BLaER1 treated with 17β-estradiol and CSF1 and Interleukin-3, amounts not matched to agents 10 nM and 100 nM (cell line): ENCODE data around the gene ACTR3.

ENCODE experiments used
- H3K27ac ChIP-seq, 11 experiments: shearing (Covaris generic); formaldehyde crosslinking; 2 replicates each; pipeline ENCODE4 v1.8.1; 2022
- H3K27me3 ChIP-seq, 11 experiments: shearing (Covaris generic); formaldehyde crosslinking; 2 replicates each; pipeline ENCODE4 v1.8.1; 2022
- H3K36me3 ChIP-seq, 11 experiments: shearing (Covaris generic); formaldehyde crosslinking; 2 replicates each; pipeline ENCODE4 v1.8.1; 2022
- H3K4me1 ChIP-seq, 10 experiments: shearing (Covaris generic); formaldehyde crosslinking; 2 replicates each; pipeline ENCODE4 v1.8.1; 2022
- H3K4me2 ChIP-seq, 11 experiments: shearing (Covaris generic); formaldehyde crosslinking; 2 replicates each; pipeline ENCODE4 v1.8.1; 2022
- H3K4me3 ChIP-seq, 10 experiments: shearing (Covaris generic); formaldehyde crosslinking; 2 replicates each; pipeline ENCODE4 v1.8.1; 2022
- H3K9ac ChIP-seq, 11 experiments: shearing (Covaris generic); formaldehyde crosslinking; 2 replicates each; pipeline ENCODE4 v1.8.1; 2022
- H3K9me3 ChIP-seq, 11 experiments: shearing (Covaris generic); formaldehyde crosslinking; replicated peaks in 1 of 11; 2 replicates each; pipeline ENCODE4 v1.8.1; 2022
- H4K20me1 ChIP-seq, 11 experiments: shearing (Covaris generic); formaldehyde crosslinking; 2 replicates each; pipeline ENCODE4 v1.8.1; 2022
- Cebpa-rat ChIP-seq, 11 experiments: shearing (Covaris generic); IDR thresholded peaks; 2 replicates each; pipeline ENCODE4 v1.8.1; 2022

Gene ACTR3

GRCh38 chr2:113892004-113892710 lies 2.3 kb downstream of the ACTR3 start:
- Histone ChIP-seq H3K9ac (peak overlapping the region in 8 of 11 experiments; percentile 93 to 100 (median 98); a peak in 13 of 22 replicates), H3K27ac (peak overlapping the region in 3 of 11 experiments; percentile 97 to 100 (median 99); a peak in 7 of 22 replicates), H3K4me2 (peak overlapping the region; percentile 68 to 91 (median 83)), H3K4me3 (peak overlapping the region; percentile 86 to 99 (median 96); a peak in 18 of 20 replicates), H3K4me1 (peaks cover 43 to 73% (median 58%) of the 10 kb centered on the region in 10 experiments), H3K9me3 (no peaks in the 10 kb centered on the region), H4K20me1 (peaks cover 53 to 66% (median 62%) of the 10 kb centered on the region in 11 experiments), H3K36me3 (peaks cover 24 to 49% (median 40%) of the 10 kb centered on the region in 11 experiments; a peak in 20 of 22 replicates), H3K27me3 (no peaks in the 10 kb centered on the region)
- no peak for TF ChIP-seq Cebpa-rat (IDR thresholded peaks at IDR 0.05)

GRCh38 chr2:113894156-113894743 lies 4.4 kb downstream of the ACTR3 start:
- H3K9ac ChIP-seq = peak overlapping the region in 2 of 11 experiments; percentile 51 to 100; a peak in 5 of 22 replicates
- no peaks in the 10 kb centered on the region for H3K27me3 ChIP-seq
- peaks cover 74 to 87% (median 83%) of the 10 kb centered on the region in 11 experiments for H4K20me1 ChIP-seq
- H3K4me3 ChIP-seq = peak overlapping the region in 2 of 10 experiments; percentile 90 to 95; a peak in 3 of 20 replicates
- peaks cover 24 to 76% (median 46%) of the 10 kb centered on the region in 10 experiments for H3K4me1 ChIP-seq
- no peak for TF ChIP-seq Cebpa-rat (IDR thresholded peaks at IDR 0.05)
- no peaks in the 10 kb centered on the region for H3K9me3 ChIP-seq
- H3K4me2 ChIP-seq = peak overlapping the region in 10 of 11 experiments; percentile 24 to 91 (median 66); a peak in 18 of 22 replicates
- H3K36me3 ChIP-seq = peaks cover 24 to 68% (median 47%) of the 10 kb centered on the region in 11 experiments; a peak in 20 of 22 replicates
- peak overlapping the region in 2 of 11 experiments; percentile 25 to 43; a peak in 2 of 22 replicates for H3K27ac ChIP-seq

GRCh38 chr2:113895301-113895700 lies 5.4 kb downstream of the ACTR3 start:
- Histone ChIP-seq H4K20me1 (peaks cover 85 to 97% (median 94%) of the 10 kb centered on the region in 11 experiments), H3K27me3 (no peaks in the 10 kb centered on the region), H3K9ac (no peak overlapping the region; a peak in 1 of 22 replicates), H3K4me1 (peaks cover 24 to 87% (median 46%) of the 10 kb centered on the region in 10 experiments), H3K4me3 (peak overlapping the region in 1 of 10 experiments; percentile 27; a peak in 2 of 20 replicates), H3K27ac (no peak overlapping the region; a peak in 1 of 22 replicates), H3K4me2 (peak overlapping the region in 5 of 11 experiments; percentile 2 to 88 (median 80); a peak in 8 of 22 replicates), H3K36me3 (peaks cover 25 to 77% (median 48%) of the 10 kb centered on the region in 11 experiments; a peak in 20 of 22 replicates), H3K9me3 (no peaks in the 10 kb centered on the region)
- TF ChIP-seq Cebpa-rat (IDR thresholded peaks at IDR 0.05) = no peak

- Histone ChIP-seq H3K9ac (peak overlapping the region in 2 of 11 experiments; percentile 3 to 34; a peak in 2 of 22 replicates), H3K4me2 (peak overlapping the region in 5 of 11 experiments; percentile 11 to 88 (median 80); a peak in 9 of 22 replicates), H3K9me3 (no peaks in the 10 kb centered on the region), H3K27me3 (no peaks in the 10 kb centered on the region), H3K4me1 (peaks cover 24 to 94% (median 46%) of the 10 kb centered on the region in 10 experiments), H3K36me3 (peaks cover 30 to 84% (median 50%) of the 10 kb centered on the region in 11 experiments; a peak in 21 of 22 replicates), H3K27ac (no peak overlapping the region), H4K20me1 (peaks cover 92 to 100% (median 100%) of the 10 kb centered on the region in 11 experiments), H3K4me3 (peak overlapping the region in 1 of 10 experiments; percentile 27; a peak in 2 of 20 replicates)
- TF ChIP-seq Cebpa-rat (IDR thresholded peaks at IDR 0.05) = no peak
Measured at GRCh38 chr2:113895819-113896563, 6.1 kb downstream of the ACTR3 start.

GRCh38 chr2:113896791-113897190 lies 6.9 kb downstream of the ACTR3 start:
- peaks cover 30 to 87% (median 52%) of the 10 kb centered on the region in 11 experiments; a peak in 21 of 22 replicates for H3K36me3 ChIP-seq
- no peak overlapping the region for H3K9ac ChIP-seq
- no peak for TF ChIP-seq Cebpa-rat (IDR thresholded peaks at IDR 0.05)
- no peaks in the 10 kb centered on the region for H3K9me3 ChIP-seq
- no peaks in the 10 kb centered on the region for H3K27me3 ChIP-seq
- no peak overlapping the region for H3K27ac ChIP-seq
- peak overlapping the region in 4 of 11 experiments; percentile 20 to 88 (median 82); a peak in 7 of 22 replicates for H3K4me2 ChIP-seq
- H3K4me3 ChIP-seq = no peak overlapping the region
- H4K20me1 ChIP-seq = peaks cover 99 to 100% (median 100%) of the 10 kb centered on the region in 11 experiments
- peaks cover 22 to 100% (median 48%) of the 10 kb centered on the region in 10 experiments for H3K4me1 ChIP-seq

- H3K4me1 ChIP-seq = peaks cover 20 to 100% (median 47%) of the 10 kb centered on the region in 10 experiments
- TF ChIP-seq Cebpa-rat (IDR thresholded peaks at IDR 0.05) = no peak
- no peak overlapping the region for H3K4me3 ChIP-seq
- H3K36me3 ChIP-seq = peaks cover 32 to 87% (median 51%) of the 10 kb centered on the region in 11 experiments; a peak in 21 of 22 replicates
- no peaks in the 10 kb centered on the region for H3K27me3 ChIP-seq
- peak overlapping the region in 6 of 11 experiments; percentile 6 to 85 (median 43); a peak in 8 of 22 replicates for H3K4me2 ChIP-seq
- H3K27ac ChIP-seq = no peak overlapping the region
- H4K20me1 ChIP-seq = peaks cover 96 to 100% (median 100%) of the 10 kb centered on the region in 11 experiments
- H3K9ac ChIP-seq = peak overlapping the region in 1 of 11 experiments; percentile 28; a peak in 1 of 22 replicates
- peaks cover 0 to 4% (median 0%) of the 10 kb centered on the region in 11 experiments; a peak in 3 of 22 replicates for H3K9me3 ChIP-seq
Measured at GRCh38 chr2:113898081-113898480, 8.2 kb downstream of the ACTR3 start.

GRCh38 chr2:113899166-113899565 lies 9.3 kb downstream of the ACTR3 start:
- Histone ChIP-seq H3K4me2 (peak overlapping the region in 3 of 11 experiments; percentile 59 to 85 (median 69); a peak in 4 of 22 replicates), H3K4me1 (peaks cover 14 to 100% (median 37%) of the 10 kb centered on the region in 10 experiments; a peak in 19 of 20 replicates), H3K27ac (no peak overlapping the region), H3K36me3 (peaks cover 35 to 87% (median 50%) of the 10 kb centered on the region in 11 experiments; a peak in 21 of 22 replicates), H3K4me3 (no peak overlapping the region), H3K9ac (peak overlapping the region in 2 of 11 experiments; percentile 28 to 47; a peak in 1 of 22 replicates), H4K20me1 (peaks cover 96 to 100% (median 100%) of the 10 kb centered on the region in 11 experiments), H3K27me3 (no peaks in the 10 kb centered on the region), H3K9me3 (peaks cover 0 to 14% (median 10%) of the 10 kb centered on the region in 11 experiments; a peak in 13 of 22 replicates)
- TF ChIP-seq Cebpa-rat (IDR thresholded peaks at IDR 0.05) = no peak
